GM10248 (cell line): ENCODE results near the gene FAM222B.

Experiments
- CTCF ChIA-PET: fragments of 300-600 bp; sonication (Branson Sonifier 250); formaldehyde crosslinking; extraction: SDS; loops from one replicate; lab custom pipeline; 2021; ENCODE audit warnings: antibody characterized with exemption; lab: Yijun Ruan, JAX
- POLR2A ChIA-PET: fragments of 350-650 bp; sonication (Branson Sonifier 250); formaldehyde crosslinking; extraction: SDS; loops from one replicate; lab custom pipeline; 2020; ENCODE audit warnings: antibody characterized with exemption; lab: Yijun Ruan, JAX
- DNase-seq: peaks from one replicate; pipeline ENCODE4 v3.0.0; 2012; ENCODE audit errors: extremely low spot score
- TF ChIP-seq, protein P1 (sequence below): IDR thresholded peaks from 2 replicates; pipeline ENCODE4 v1.5.1; 2012; ENCODE audit warnings: mild to moderate bottlenecking, low read depth; ENCODE audit errors: extremely low read depth, missing control alignments, control extremely low read depth

Gene FAM222B

DNA sequence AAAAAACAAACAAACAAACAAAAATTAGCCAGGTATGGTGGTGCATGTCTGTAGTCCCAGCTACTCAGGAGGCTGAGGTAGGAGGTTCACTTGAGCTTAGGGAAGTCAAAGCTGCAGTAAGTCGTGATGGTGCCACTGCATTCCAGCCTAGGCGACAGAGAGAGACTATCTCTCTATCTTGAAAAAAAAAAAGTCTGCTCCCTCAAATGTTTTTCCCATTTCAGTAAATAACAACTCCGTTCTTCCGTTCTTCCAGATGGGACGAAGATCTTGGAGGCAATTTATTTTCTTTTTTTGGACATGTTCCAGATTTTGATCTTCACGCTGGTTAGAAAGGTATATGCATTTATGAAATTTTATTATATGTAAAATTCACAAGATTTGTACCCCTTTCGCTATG, 31.2 kb upstream of the FAM222B start:
- ChIA-PET CTCF (no interaction called here), POLR2A (interaction anchor here (0.6 kb wide), 1 partner anchor 7 kb away, joined by 3 read pairs; no protein-coding TSS in a partner anchor)
- no peak for DNase-seq
- TF ChIP-seq, protein P1, sequence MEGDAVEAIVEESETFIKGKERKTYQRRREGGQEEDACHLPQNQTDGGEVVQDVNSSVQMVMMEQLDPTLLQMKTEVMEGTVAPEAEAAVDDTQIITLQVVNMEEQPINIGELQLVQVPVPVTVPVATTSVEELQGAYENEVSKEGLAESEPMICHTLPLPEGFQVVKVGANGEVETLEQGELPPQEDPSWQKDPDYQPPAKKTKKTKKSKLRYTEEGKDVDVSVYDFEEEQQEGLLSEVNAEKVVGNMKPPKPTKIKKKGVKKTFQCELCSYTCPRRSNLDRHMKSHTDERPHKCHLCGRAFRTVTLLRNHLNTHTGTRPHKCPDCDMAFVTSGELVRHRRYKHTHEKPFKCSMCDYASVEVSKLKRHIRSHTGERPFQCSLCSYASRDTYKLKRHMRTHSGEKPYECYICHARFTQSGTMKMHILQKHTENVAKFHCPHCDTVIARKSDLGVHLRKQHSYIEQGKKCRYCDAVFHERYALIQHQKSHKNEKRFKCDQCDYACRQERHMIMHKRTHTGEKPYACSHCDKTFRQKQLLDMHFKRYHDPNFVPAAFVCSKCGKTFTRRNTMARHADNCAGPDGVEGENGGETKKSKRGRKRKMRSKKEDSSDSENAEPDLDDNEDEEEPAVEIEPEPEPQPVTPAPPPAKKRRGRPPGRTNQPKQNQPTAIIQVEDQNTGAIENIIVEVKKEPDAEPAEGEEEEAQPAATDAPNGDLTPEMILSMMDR, result no peak

DNA sequence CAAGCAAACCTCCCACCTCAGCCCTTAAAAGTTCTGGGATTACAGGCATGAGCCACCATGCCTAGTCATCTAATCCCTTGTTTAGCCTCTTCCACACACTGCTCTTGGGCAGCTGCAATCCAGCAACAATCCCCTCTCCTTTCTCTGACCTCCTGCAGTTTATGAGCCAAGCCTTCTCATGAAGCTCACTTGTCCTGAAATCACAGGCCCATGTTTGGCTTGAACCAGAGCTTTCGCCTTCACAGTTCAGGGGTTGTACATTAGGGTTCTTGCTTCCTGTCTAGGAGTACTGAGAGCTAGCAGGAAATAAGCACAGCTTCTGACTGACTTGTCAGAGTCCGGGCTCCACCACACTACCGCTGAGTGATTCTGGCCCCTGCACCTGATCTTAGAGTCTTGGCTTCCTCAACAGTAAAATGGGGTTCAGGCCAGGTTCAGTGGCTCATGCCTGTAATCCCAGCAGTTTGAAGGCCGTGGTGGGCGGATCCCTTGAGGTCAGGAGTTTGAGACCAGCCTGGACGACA, 28.5 kb upstream of the FAM222B start:
- peak; percentile 85 for DNase-seq
- CTCF ChIA-PET, result interaction anchor here (1.0 to 2.9 kb wide), 9 partner anchors 10 to 145 kb away, joined by 3 to 14 read pairs (median 4); partner anchors contain the start of genes PHF12 and TLCD1
- POLR2A ChIA-PET, result interaction anchor here (1.0 kb wide), 1 partner anchor 12 kb away, joined by 3 read pairs; no protein-coding TSS in a partner anchor
- TF ChIP-seq, protein P1, result no peak

DNA sequence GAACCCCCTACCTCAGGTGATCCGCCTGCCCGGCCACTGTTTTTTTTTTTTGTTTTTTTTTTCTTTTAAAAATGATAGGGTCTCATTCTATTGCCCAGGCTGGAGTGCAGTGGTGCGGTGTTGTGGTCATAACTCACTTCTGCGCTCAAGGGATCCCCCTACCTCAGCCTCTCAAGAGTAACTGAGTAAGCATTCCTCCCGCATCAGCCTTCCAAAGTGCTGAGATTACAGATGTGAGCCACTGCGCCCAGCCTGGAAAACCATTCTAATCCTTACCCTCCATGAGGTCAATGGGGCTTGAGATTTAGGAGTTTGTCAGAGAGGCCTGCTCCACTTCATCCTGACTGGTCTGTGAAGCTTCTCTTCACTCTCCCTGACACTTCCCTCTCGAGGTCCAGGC, 24.7 kb upstream of the FAM222B start:
- POLR2A ChIA-PET, result no interaction called here
- TF ChIP-seq, protein P1, result no peak
- CTCF ChIA-PET, result interaction anchor here (1.1 kb wide), 1 partner anchor 104 kb away, joined by 6 read pairs; no protein-coding TSS in a partner anchor
- no peak for DNase-seq

GRCh38 chr17:28865946-28866752, 23.6 kb upstream of the FAM222B start:
- CTCF ChIA-PET, result interaction anchor here (0.9 to 1.1 kb wide), 3 partner anchors 9 to 103 kb away, joined by 3 to 6 read pairs (median 3); no protein-coding TSS in a partner anchor
- TF ChIP-seq, protein P1, result no peak
- DNase-seq, result peak; percentile 52
- POLR2A ChIA-PET, result interaction anchor here (0.6 kb wide), 1 partner anchor 8 kb away, joined by 3 read pairs; no protein-coding TSS in a partner anchor

GRCh38 chr17:28864991-28865849, 22.6 kb upstream of the FAM222B start:
- DNase-seq, result no peak
- ChIA-PET CTCF (interaction anchor here (0.9 to 1.1 kb wide), 2 partner anchors 10 to 37 kb away, joined by 3 read pairs; no protein-coding TSS in a partner anchor), POLR2A (no interaction called here)
- TF ChIP-seq, protein P1, result no peak
